Hypothalamus (tissue), 51 donors: ENCODE measurements around the gene SNRNP48.

ENCODE experiments used
- DNase-seq, 51 donors: peaks; one replicate each; lab custom pipeline; 2025; lab: John Stamatoyannopoulos, UW

The SNRNP48 gene

GRCh38 chr6:7558781-7559180 is 31.2 kb upstream of the SNRNP48 start:
- no peak for DNase-seq

- DNase-seq, result no peak
Measured at GRCh38 chr6:7559196-7559595, 30.8 kb upstream of the SNRNP48 start.

- DNase-seq, result no peak
Measured at GRCh38 chr6:7559651-7560385, 30.2 kb upstream of the SNRNP48 start.

GRCh38 chr6:7561153-7561964 is 28.6 kb upstream of the SNRNP48 start:
- no peak for DNase-seq

- DNase-seq, result no peak
Measured at GRCh38 chr6:7562769-7563168, 27.2 kb upstream of the SNRNP48 start.

- DNase-seq, result no peak
Measured at GRCh38 chr6:7566107-7566506, 23.9 kb upstream of the SNRNP48 start.

- DNase-seq, result no peak
Measured at GRCh38 chr6:7566617-7567173, 23.3 kb upstream of the SNRNP48 start.

GRCh38 chr6:7568021-7568420 is 22.0 kb upstream of the SNRNP48 start:
- no peak for DNase-seq

GRCh38 chr6:7569082-7569481 is 20.9 kb upstream of the SNRNP48 start:
- no peak for DNase-seq

- no peak for DNase-seq
Measured at GRCh38 chr6:7572213-7572943, 17.6 kb upstream of the SNRNP48 start.

- no peak for DNase-seq
Measured at GRCh38 chr6:7574500-7574899, 15.5 kb upstream of the SNRNP48 start.

- DNase-seq, result no peak
Measured at GRCh38 chr6:7578516-7578915, 11.5 kb upstream of the SNRNP48 start.

GRCh38 chr6:7578931-7579330 is 11.1 kb upstream of the SNRNP48 start:
- no peak for DNase-seq

GRCh38 chr6:7579851-7580250 is 10.1 kb upstream of the SNRNP48 start:
- DNase-seq, result no peak

- DNase-seq, result no peak
Measured at GRCh38 chr6:7580537-7580926, 9.5 kb upstream of the SNRNP48 start.

- no peak for DNase-seq
Measured at GRCh38 chr6:7580927-7581618, 8.9 kb upstream of the SNRNP48 start.

- DNase-seq, result no peak
Measured at GRCh38 chr6:7585287-7585930, 4.6 kb upstream of the SNRNP48 start.

- DNase-seq, result no peak
Measured at GRCh38 chr6:7587631-7588100, 2.3 kb upstream of the SNRNP48 start.

- no peak for DNase-seq
Measured at GRCh38 chr6:7588506-7588905, 1.5 kb upstream of the SNRNP48 start.

- DNase-seq, result no peak
Measured at GRCh38 chr6:7589221-7589620, 777 bp upstream of the SNRNP48 start.
